ENCODE measurements around the gene MXD4. TPM values are rescaled to one million over a fixed set of nuclear protein-coding genes. Genes with fewer than 3 reads are reported as not detected.

Gene MXD4
- total and polyA plus RNA-seq, 2 of the 13 experiments (the other 11 are each of a cell fraction or from before 2014, with no cell fraction given) = 29.0 to 31.3 TPM

DNA sequence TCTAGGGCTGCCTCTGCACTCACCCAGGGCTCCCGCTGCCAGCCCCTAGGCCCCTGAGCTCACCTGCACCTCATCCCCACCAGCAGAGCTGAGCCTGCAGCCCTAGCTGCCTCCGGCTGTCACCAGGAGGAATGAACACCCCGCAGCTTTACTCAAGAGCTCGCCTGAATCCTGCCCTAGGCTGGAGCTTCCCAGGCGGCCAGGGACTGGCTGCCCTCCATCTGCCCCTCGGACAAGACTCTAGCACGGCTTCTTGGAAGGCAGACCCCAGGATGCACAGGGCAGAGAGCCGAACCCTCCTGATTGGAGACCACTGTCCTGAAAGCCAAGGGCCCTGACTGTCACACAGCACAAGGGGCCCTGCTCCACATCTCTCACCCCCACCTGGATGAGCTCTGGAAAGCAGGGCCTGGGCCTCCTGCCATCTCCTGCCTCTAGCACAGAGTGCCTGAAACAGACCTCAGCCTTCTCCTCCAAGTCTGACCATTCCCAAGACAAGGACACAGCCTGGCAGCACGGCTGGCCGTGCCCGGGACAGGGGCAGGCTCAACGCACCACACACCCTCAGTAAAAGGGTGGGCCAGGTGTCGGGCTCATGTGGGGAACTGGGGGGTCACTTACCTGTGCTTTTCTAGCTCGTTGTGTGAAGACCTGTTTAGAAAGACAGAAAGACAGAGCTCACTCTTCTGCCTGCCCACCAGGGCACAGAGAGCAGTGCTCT is 4.4 kb downstream of the MXD4 start:
- ATAC-seq (no peak), DNase-seq (ENCODE audit: low spot score) (no peak), FAIRE-seq (no peak)
- no TSS peak for BruUV-seq (replicated peaks)
- CTCF ChIA-PET (ENCODE audit: low intra/inter-chr PET ratio, low total read pairs) = no interaction called here
- H3K4me3 ChIP-seq (replicated peaks in 1 of 3; ENCODE audit: insufficient read depth in 1 of 3, low read depth in 2 of 3, low read length in 3 of 3) = no peak overlapping the region
- H4K20me1 ChIP-seq (ENCODE audit: insufficient read depth, low read length) = no peaks in the 10 kb centered on the region
- POLR2A ChIA-PET = interaction anchor here (1.4 kb wide), 1 partner anchor 15 kb away, joined by 5 read pairs; the partner anchor contains the start of genes HAUS3 and POLN
- peak; percentile 33 for TF ChIP-seq AGO2 (optimal IDR thresholded peaks at IDR 0.05; ENCODE audit: low read depth, low read length)
- TF ChIP-seq, protein P1, sequence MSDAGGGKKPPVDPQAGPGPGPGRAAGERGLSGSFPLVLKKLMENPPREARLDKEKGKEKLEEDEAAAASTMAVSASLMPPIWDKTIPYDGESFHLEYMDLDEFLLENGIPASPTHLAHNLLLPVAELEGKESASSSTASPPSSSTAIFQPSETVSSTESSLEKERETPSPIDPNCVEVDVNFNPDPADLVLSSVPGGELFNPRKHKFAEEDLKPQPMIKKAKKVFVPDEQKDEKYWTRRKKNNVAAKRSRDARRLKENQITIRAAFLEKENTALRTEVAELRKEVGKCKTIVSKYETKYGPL (CRISPR knock-in tag; IDR thresholded peaks at IDR 0.05) = no peak
- TF ChIP-seq ZNF562 (CRISPR knock-in tag; IDR thresholded peaks at IDR 0.05; ENCODE audit: borderline replicate concordance) = no peak
- in situ Hi-C loops (cut with HindIII; ENCODE audit: extremely low pct_ligation_motif_present, low pct_unique_long_range_greater_than_20kb) = no loop called here
- H3K9ac ChIP-seq (ENCODE audit: insufficient read depth, low read depth, low read length) = no peak overlapping the region
- WGBS (ENCODE audit: low lambda C conversion rate) = 95% methylated on average over 6 of the region's 14 CpGs
- no peak overlapping the region for H3K27ac ChIP-seq (ENCODE audit: extremely low read length, insufficient read depth, low read length)
- intact Hi-C loops (cut with micrococcal nuclease; ENCODE audit: unreplicated experiment) = no loop called here
- no peak overlapping the region for H3K4me2 ChIP-seq (ENCODE audit: low read depth, low read length)
- no peaks in the 10 kb centered on the region for H3K27me3 ChIP-seq (ENCODE audit: control insufficient read depth in 1 of 2, insufficient read depth in 2 of 2, low read length in 2 of 2)
- no peaks in the 10 kb centered on the region for H3K9me3 ChIP-seq (ENCODE audit: low read length)
- H3K36me3 ChIP-seq (replicated peaks in 1 of 2; ENCODE audit: control insufficient read depth in 1 of 2, insufficient read depth in 2 of 2, low read length in 2 of 2) = peaks cover 9 to 16% of the 10 kb centered on the region in 2 experiments; a peak in 4 of 5 replicates
- H3K4me1 ChIP-seq (ENCODE audit: insufficient read depth, low read length) = peaks cover 17% of the 10 kb centered on the region
- no peak overlapping the region for H2AFZ ChIP-seq (ENCODE audit: low read length)
- H3K79me2 ChIP-seq (ENCODE audit: insufficient read depth, low read length) = peaks cover 9% of the 10 kb centered on the region

- no peak for FAIRE-seq
- Histone ChIP-seq H3K4me3 (replicated peaks in 1 of 3; ENCODE audit: insufficient read depth in 1 of 3, low read depth in 2 of 3, low read length in 3 of 3) (no peak overlapping the region), H3K27ac (ENCODE audit: extremely low read length, insufficient read depth, low read length) (no peak overlapping the region), H2AFZ (ENCODE audit: low read length) (no peak overlapping the region), H3K9me3 (ENCODE audit: low read length) (no peaks in the 10 kb centered on the region), H3K79me2 (ENCODE audit: insufficient read depth, low read length) (peaks cover 9% of the 10 kb centered on the region), H3K4me2 (ENCODE audit: low read depth, low read length) (no peak overlapping the region), H3K9ac (ENCODE audit: insufficient read depth, low read depth, low read length) (no peak overlapping the region), H3K4me1 (ENCODE audit: insufficient read depth, low read length) (peaks cover 17% of the 10 kb centered on the region), H4K20me1 (ENCODE audit: insufficient read depth, low read length) (no peaks in the 10 kb centered on the region), H3K36me3 (replicated peaks in 1 of 2; ENCODE audit: control insufficient read depth in 1 of 2, insufficient read depth in 2 of 2, low read length in 2 of 2) (peaks cover 9 to 16% of the 10 kb centered on the region in 2 experiments; a peak in 4 of 5 replicates), H3K27me3 (ENCODE audit: control insufficient read depth in 1 of 2, insufficient read depth in 2 of 2, low read length in 2 of 2) (no peaks in the 10 kb centered on the region)
- CTCF ChIA-PET (ENCODE audit: low intra/inter-chr PET ratio, low total read pairs) = no interaction called here
- DNase-seq (ENCODE audit: low spot score) = no peak
- ATAC-seq = no peak
- in situ Hi-C loops (cut with HindIII; ENCODE audit: extremely low pct_ligation_motif_present, low pct_unique_long_range_greater_than_20kb) (no loop called here), intact Hi-C loops (cut with micrococcal nuclease; ENCODE audit: unreplicated experiment) (no loop called here)
- WGBS (ENCODE audit: low lambda C conversion rate) = 90% methylated on average over 7 of the region's 12 CpGs
- BruUV-seq (replicated peaks) = no TSS peak
- POLR2A ChIA-PET = interaction anchor here (1.4 kb wide), 1 partner anchor 15 kb away, joined by 5 read pairs; the partner anchor contains the start of genes HAUS3 and POLN
- TF ChIP-seq, protein P2, sequence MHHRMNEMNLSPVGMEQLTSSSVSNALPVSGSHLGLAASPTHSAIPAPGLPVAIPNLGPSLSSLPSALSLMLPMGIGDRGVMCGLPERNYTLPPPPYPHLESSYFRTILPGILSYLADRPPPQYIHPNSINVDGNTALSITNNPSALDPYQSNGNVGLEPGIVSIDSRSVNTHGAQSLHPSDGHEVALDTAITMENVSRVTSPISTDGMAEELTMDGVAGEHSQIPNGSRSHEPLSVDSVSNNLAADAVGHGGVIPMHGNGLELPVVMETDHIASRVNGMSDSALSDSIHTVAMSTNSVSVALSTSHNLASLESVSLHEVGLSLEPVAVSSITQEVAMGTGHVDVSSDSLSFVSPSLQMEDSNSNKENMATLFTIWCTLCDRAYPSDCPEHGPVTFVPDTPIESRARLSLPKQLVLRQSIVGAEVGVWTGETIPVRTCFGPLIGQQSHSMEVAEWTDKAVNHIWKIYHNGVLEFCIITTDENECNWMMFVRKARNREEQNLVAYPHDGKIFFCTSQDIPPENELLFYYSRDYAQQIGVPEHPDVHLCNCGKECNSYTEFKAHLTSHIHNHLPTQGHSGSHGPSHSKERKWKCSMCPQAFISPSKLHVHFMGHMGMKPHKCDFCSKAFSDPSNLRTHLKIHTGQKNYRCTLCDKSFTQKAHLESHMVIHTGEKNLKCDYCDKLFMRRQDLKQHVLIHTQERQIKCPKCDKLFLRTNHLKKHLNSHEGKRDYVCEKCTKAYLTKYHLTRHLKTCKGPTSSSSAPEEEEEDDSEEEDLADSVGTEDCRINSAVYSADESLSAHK (CRISPR knock-in tag; IDR thresholded peaks at IDR 0.05; ENCODE audit: borderline replicate concordance) = no peak
- no peak for TF ChIP-seq FIP1L1 (IDR thresholded peaks at IDR 0.05; ENCODE audit: borderline replicate concordance, insufficient read depth, low read depth, low read length)
- TF ChIP-seq YEATS4 (CRISPR knock-in tag; IDR thresholded peaks at IDR 0.05; ENCODE audit: borderline replicate concordance) = no peak
- TF ChIP-seq, protein P3, sequence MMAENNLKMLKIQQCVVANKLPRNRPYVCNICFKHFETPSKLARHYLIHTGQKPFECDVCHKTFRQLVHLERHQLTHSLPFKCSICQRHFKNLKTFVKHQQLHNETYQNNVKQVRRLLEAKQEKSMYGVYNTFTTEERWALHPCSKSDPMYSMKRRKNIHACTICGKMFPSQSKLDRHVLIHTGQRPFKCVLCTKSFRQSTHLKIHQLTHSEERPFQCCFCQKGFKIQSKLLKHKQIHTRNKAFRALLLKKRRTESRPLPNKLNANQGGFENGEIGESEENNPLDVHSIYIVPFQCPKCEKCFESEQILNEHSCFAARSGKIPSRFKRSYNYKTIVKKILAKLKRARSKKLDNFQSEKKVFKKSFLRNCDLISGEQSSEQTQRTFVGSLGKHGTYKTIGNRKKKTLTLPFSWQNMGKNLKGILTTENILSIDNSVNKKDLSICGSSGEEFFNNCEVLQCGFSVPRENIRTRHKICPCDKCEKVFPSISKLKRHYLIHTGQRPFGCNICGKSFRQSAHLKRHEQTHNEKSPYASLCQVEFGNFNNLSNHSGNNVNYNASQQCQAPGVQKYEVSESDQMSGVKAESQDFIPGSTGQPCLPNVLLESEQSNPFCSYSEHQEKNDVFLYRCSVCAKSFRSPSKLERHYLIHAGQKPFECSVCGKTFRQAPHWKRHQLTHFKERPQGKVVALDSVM (CRISPR knock-in tag; IDR thresholded peaks at IDR 0.05) = no peak
- no peak for TF ChIP-seq TP53 (CRISPR knock-in tag; conservative IDR thresholded peaks at IDR 0.05)
- TF ChIP-seq ZNF761 (CRISPR knock-in tag; conservative IDR thresholded peaks at IDR 0.05) = no peak
- TF ChIP-seq SP1 (IDR thresholded peaks at IDR 0.05) = no peak
- TF ChIP-seq SP1 (CRISPR knock-in tag; IDR thresholded peaks at IDR 0.05) = no peak
- no peak for TF ChIP-seq JUND (CRISPR knock-in tag; IDR thresholded peaks at IDR 0.05)
- TF ChIP-seq MED1 (CRISPR knock-in tag; IDR thresholded peaks at IDR 0.05) = no peak
Observed at GRCh38 chr4:2256781-2257191, 5.1 kb downstream of the MXD4 start.

All from HepG2 (cell line).